ENCODE results near the gene ENGASE.

Gene ENGASE

DNA sequence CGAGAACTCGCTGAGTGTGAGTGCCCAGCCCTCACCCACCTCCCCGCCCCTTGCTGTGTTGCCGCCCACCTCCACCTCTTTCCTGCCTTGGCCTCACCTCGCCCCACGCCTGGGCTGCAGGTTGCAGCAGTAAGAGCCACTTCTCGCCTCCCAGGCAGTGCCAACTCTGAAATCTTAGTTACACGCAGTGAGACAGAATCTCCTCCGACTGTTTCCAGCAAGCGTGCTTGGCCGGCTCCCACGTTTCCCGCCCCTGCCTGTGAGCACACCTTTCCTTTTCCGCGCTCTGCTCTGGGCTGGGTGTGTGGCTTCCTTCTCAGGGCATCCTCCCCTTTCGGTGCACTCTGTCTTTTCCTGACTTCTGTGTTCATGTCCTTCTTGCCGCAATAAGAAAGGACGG, 5.7 kb downstream of the ENGASE start:
- no peak for DNase-seq (ENCODE audit: low read depth in 2 of 2)

DNA sequence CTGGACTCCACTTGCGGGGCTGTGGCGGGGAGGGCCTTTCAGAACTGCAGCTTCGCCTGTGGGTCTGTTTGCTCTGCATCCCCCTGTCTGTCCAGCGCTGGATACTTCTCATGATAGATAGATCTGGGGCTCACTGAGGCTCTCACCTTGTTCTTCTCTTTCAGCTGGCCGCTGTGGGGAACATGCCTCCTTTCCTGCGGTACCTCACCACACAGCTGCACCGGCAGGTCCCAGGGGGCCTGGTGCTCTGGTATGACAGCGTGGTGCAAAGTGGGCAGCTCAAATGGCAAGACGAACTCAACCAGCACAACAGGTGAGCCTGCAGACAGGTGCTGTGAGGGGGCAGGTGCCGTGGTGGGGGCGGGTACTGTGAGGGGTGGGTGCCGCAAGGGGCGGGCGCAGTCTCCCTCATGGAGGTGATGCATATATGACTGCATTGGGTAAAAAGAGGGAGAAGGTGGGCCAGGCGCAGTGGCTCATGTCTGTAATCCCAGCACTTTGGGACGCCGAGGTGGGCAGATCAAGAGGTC, 6.2 kb downstream of the ENGASE start:
- no peak for DNase-seq (ENCODE audit: low read depth in 2 of 2)

DNA sequence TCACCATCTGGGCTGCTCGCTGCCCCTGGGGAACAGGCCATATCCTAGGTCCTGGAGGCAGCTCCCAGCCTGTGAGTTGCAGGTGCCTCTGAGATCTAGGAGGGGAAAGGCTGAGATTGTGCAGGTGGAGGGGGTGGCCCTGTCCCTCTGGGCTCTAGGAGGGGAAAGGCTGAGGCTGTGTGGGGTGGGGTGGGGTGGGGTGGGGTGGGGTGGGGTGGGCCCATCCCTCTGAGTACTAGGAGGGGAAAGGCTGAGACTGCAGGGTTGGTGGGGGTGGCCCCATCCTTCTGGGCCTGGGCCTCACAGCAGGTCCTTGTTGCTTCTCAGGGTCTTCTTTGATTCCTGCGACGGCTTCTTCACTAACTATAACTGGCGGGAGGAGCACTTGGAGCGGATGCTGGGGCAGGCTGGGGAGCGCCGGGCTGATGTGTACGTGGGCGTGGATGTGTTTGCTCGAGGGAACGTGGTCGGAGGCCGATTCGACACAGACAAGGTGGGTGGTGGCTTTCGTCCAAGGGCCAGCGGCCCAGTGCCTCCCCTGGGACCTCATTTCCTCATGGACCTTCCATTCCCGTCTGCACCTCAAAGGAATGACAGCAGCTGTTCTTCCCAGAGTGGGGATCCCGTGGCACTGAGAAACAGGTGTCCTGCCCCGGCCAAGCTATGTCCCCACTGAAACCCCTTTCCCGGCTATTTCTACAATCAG, 7.1 kb downstream of the ENGASE start:
- DNase-seq (ENCODE audit: low read depth in 2 of 2), result no peak

- peak; percentile 28 to 41 for DNase-seq (ENCODE audit: low read depth in 2 of 2)
These were observed 7.9 kb downstream of the ENGASE start for GRCh38 chr17:79082311-79083190.

DNA sequence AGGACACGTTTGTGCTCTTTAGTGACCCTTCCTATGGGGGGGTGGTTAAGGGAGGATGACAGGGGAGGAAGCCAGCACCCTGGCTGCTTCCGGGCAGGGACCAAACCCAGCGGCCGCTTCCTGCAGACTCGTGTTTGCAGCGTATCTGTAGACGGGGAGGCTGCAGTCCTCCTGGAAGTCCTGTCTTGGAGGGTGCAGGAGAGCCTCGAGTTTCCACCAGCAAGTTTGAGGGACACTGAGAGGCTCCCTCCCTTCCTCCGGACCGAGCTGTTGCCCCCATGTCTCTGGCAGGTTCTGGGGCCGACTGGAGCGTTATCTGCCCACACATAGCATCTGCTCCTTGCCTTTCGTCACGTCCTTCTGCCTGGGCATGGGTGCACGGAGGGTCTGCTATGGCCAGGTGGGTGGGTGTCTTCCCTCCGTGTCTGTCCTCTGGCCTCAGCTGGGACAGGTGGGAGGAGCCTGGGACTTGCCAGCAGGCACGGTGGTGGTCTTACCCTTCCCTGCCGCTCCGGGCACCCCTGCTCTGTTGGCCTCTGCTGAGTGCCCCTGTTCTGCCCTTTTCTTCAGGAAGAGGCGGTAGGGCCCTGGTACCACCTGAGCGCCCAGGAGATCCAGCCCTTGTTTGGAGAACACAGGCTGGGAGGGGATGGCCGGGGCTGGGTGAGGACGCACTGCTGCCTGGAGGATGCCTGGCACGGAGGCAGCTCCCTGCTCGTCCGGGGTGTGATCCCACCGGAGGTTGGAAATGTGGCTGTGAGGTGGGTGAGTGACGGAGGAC, 8.8 kb downstream of the ENGASE start:
- DNase-seq (ENCODE audit: low read depth in 2 of 2), result no peak

- DNase-seq (ENCODE audit: low read depth in 2 of 2), result no peak
These were observed 9.9 kb downstream of the ENGASE start for GRCh38 chr17:79084291-79085153.

- no peak for DNase-seq (ENCODE audit: low read depth in 2 of 2)
These were observed 10.7 kb downstream of the ENGASE start for GRCh38 chr17:79085154-79085920.

DNA sequence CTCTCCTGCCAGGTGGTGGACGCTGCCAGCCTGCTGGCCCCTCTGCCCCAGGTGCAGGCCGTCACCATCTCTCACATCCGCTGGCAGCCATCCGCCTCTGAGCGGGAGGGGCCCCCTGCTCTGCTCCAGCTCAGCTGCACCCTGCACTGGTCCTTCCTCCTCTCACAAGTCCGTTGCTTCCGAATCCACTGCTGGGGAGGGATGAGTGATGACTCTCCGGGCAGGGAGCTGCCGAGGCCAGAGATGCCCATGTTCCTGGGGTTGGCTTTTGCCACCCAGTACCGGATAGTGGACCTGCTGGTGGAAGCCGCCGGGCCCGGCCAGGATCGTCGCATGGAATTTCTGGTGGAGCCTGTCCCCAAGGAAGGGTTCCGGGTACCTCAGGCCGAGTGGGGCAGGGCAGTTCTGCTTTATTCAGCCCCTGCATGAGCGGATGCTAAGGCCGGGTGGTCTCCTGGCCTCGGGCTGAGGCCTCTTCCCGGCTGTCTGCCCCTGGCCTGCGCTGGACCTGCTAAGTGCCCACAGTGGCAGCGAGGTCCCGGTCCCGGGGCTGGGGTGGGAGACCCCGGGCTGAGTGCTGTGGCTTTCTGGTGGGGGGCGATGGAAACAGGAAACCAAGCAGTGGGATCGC, 11.4 kb downstream of the ENGASE start:
- no peak for DNase-seq (ENCODE audit: low read depth in 2 of 2)

DNA sequence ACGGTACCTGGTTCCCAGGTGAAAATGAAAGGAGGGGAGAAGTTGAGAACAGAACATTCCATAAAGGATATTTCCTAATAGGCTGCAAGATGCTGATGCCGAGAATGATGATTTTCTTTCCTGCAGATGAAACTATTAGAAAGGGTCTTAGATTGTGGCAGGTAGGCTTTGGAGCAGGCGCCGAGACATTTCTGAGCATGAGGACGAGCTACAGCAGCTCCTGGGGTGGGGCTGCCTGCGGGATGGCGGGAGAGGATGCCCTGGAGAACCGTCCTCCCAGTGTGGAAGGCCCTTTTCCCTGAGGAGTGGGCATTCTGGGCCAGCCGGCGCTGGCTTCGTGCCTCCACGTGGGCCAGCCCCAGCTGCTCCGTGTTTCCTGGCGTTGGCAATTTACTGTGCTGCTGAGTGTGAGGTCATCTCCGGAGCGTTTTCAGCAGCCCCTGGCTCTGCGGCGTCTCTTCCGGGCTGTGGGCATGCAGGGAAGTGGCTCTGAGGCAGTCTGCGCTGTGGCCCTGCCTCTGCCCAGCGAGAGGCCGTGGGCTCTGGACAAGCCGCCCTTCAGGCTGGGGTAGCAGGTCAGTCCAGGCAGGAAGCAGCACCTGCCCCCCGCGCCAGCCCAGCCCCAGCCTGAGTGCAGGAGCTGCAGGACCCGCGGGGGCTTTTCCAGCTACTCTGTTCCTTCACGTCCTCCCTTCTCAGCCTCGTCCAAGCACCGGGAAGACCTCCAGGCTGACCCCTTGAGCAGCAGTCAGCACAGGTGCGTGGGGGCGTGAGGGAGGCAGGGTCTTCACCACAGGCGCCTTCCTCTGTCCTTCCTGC, 12.2 kb downstream of the ENGASE start:
- no peak for DNase-seq (ENCODE audit: low read depth in 2 of 2)

DNA sequence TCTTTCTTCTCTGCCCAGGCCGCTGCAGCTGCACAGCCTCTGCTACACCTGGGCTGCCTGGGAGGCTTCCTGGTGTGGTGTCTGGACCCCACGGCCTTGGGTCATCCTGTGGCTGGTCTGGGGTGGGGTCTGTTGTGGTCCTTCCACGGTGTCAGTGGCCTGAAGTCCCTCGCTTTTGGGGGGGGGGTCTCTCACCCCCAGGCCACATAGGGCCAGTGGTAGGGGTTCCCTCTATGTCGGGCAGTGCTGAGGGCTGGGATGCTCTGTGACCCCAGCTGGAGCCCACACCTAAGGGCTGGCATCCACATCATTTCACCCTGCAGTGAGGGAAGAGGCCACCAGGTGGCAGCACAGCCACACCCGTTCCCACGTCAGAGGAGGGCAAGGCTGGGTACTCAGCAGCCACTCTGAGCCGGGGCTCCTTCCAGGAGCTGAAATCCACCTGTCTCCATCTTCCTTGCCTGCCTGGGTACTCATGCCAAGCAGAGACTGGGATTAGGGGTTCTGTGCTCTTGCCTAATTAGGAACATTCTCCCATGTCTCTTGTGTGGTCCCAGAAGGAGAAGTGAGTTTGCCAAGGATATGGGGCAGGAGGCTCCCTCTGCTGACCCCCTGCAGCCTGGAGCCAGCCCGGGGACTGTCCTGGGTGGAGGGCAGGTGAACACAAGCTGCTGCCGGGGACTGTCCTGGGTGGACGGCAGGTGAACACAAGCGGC, 13.0 kb downstream of the ENGASE start:
- peak; percentile 56 to 74 for DNase-seq (ENCODE audit: low read depth in 2 of 2)

- no peak for DNase-seq (ENCODE audit: low read depth in 2 of 2)
These were observed 13.8 kb downstream of the ENGASE start for GRCh38 chr17:79088247-79088996.

DNA sequence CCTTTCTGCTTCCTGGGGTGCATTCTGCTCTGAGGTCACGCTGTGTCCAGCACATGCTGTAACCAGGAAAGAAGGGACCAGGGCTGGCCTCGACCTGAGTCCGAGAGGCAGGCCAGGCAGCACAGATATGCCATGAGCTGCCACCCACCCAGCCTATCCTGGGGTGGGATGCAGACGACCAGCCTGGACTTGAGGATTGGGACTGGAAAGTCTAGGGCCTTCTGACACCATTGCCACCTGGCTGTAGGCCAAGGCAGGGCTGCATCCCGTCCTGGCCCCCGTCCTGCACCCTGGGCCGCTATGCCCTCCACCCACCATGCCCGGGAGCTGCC, 14.3 kb downstream of the ENGASE start:
- DNase-seq (ENCODE audit: low read depth in 2 of 2), result no peak

DNA sequence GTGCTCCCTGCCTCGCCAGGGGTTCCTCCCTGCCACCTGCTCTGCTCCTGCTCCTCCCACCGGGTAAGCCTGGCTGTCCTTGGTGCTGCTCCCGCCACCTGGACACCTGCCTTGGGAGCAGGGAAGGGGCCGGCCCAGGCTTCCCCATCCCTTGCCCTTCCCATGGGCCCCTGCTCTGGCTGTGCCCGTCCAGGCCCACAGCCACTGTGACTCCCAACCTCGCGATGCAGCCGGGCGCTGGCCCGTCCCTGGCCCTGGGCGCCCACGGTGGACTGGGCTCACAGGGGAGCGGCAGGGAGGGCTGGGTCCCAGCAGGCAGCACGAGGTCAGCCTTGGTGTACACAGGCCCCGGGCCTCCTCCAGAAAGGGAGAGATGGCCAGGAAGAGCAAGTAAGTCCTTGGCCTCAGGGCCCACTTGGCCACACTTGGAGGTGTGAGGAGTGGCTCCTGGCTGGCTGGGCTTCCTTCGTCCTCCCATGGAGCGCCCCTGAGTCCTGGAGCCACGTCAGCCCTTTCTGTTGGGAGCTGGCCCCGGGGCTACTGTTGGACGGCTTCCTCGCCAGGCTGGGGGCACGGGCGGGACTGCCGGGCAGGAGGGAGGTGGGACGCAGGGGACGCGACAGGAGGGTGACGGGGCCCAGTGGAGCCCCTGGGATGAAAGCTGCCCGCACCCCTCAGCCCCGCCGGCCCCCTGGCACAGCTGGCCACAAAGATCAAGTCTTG, 15.3 kb downstream of the ENGASE start:
- no peak for DNase-seq (ENCODE audit: low read depth in 2 of 2)

GRCh38 chr17:79090443-79091225, 16.0 kb downstream of the ENGASE start:
- no peak for DNase-seq (ENCODE audit: low read depth in 2 of 2)

DNA sequence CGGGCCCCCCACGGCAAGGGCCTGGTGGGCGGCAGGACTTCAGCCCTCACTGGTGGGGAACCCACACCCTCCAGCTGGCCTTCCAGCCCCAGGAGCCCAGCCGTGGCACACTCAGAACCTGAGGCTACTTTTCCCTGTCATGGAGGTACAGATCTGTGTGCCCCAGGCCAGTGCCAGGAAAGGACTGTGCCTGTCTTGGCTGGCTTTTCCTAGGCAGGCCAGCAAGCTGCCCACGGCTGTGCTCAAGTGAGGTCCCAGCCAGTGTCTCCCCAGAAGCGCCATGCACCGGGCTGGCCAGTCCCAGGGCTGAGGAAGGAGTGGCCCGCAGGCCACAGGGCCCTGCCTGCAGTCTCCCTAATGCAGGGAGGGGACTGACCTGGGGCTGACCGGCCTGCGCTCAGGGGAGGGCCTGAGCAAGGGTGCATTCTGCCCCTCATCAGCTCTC, 16.6 kb downstream of the ENGASE start:
- no peak for DNase-seq (ENCODE audit: low read depth in 2 of 2)

DNA sequence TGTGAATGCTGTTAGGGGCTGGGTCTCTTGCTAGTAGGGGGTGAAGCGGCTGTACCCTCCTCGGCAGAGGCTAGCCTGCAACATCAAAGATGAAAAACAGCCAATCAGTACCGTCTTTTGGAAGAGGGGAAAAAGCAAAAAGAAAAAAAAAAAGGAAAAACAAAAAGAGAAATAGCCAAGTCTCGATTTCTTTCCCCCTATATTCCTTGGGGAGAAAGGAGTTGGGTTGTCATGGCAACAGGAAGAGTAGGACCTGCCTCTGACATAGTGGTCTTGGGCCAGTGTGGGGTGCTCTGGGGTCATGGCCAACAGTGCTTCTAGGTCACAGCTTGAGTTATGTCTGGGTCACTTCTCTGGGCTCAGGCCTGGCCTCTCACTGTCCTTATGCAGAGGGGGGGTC, 17.9 kb downstream of the ENGASE start:
- no peak for DNase-seq (ENCODE audit: low read depth in 2 of 2)

Data from stimulated activated CD4-positive, alpha-beta T cell treated with anti-CD3 and anti-CD28 coated beads, Interleukin-1b, Interleukin-23, amount 100 ng/mL, for 4 hours (primary cell).